H1 (cell line): ENCODE data around the gene SLC16A11. TPM values are rescaled to one million over a fixed set of nuclear protein-coding genes. Genes with fewer than 3 reads are reported as not detected.

Experiments used
- CTCF ChIA-PET: fragments of 300-600 bp; sonication (Branson Sonifier 250); formaldehyde crosslinking; loops from one replicate; lab custom pipeline; 2021; ENCODE audit not compliant: partially characterized antibody; lab: Charles Lee
- POLR2A ChIA-PET: fragments of 300-600 bp; sonication (Branson Sonifier 250); formaldehyde crosslinking; loops from one replicate; lab custom pipeline; 2021; ENCODE audit warnings: inconsistent platforms; ENCODE audit not compliant: partially characterized antibody; lab: Charles Lee
- DNase-seq, 2 experiments: peaks; one replicate each; pipeline versions ENCODE4 v3.0.0 to v3.0.0-alpha.2; 2010 to 2022; ENCODE audit warnings: low spot score in 2 of 2, low read depth in 1 of 2, mixed read lengths in 1 of 2
- FAIRE-seq: peaks from 2 replicates; lab custom pipeline; 2011; peaks lifted over from hg19 to GRCh38; lab: Jason Lieb, UNC
- H2AFZ ChIP-seq: 2 replicates; pipeline ENCODE4 v1.8.1; 2012; ENCODE audit warnings: low read length, inconsistent platforms
- H2AK5ac ChIP-seq: 2 replicates; pipeline ENCODE4 v1.6.1; 2013; ENCODE audit warnings: low read depth, low read length
- H2BK120ac ChIP-seq: replicated peaks from 2 replicates; pipeline ENCODE3; 2013; ENCODE audit warnings: low read depth, low read length, inconsistent platforms
- H2BK12ac ChIP-seq: 2 replicates; pipeline ENCODE4 v1.6.1; 2013; ENCODE audit warnings: low read depth, low read length
- H2BK15ac ChIP-seq: 2 replicates; pipeline ENCODE4 v1.6.1; 2013; ENCODE audit warnings: low read length
- H2BK20ac ChIP-seq: 2 replicates; pipeline ENCODE4 v1.6.1; 2013; ENCODE audit warnings: low read length
- H2BK5ac ChIP-seq: 2 replicates; pipeline ENCODE4 v1.6.1; 2013; ENCODE audit warnings: low read depth, low read length
- H3K14ac ChIP-seq: 2 replicates; pipeline ENCODE4 v1.6.1; 2013; ENCODE audit warnings: inconsistent platforms; ENCODE audit not compliant: insufficient read length
- H3K18ac ChIP-seq: 2 replicates; pipeline ENCODE4 v1.6.1; 2013; ENCODE audit warnings: low read length; ENCODE audit errors: extremely low read depth
- H3K23ac ChIP-seq: 2 replicates; pipeline ENCODE4 v1.6.1; 2013; ENCODE audit warnings: inconsistent platforms; ENCODE audit not compliant: insufficient read length
- H3K23me2 ChIP-seq: 2 replicates; pipeline ENCODE4 v1.6.1; 2013; ENCODE audit warnings: low read depth, low read length
- H3K27ac ChIP-seq: 2 replicates; pipeline ENCODE4 v1.6.1; 2011; ENCODE audit warnings: low read depth, low read length, inconsistent platforms
- H3K27me3 ChIP-seq, 4 experiments: replicated peaks in 1 of 4; 1 replicate in 1 of 4; 2 replicates in 3 of 4; pipeline versions ENCODE4 v1.6.1 to v1.8.1; 2011 to 2013; ENCODE audit warnings: low read length in 3 of 4, mild to moderate bottlenecking in 3 of 4, inconsistent platforms in 2 of 4, mixed read lengths in 2 of 4, moderate library complexity in 1 of 4; ENCODE audit not compliant: control insufficient read depth in 3 of 4, insufficient read depth in 3 of 4; ENCODE audit errors: extremely low read depth in 1 of 4
- H3K36me3 ChIP-seq, 4 experiments: 2 replicates each; pipeline versions ENCODE4 v1.6.1 to v1.8.1; 2011 to 2013; ENCODE audit warnings: mild to moderate bottlenecking in 4 of 4, low read length in 3 of 4, moderate library complexity in 2 of 4, control low read depth in 1 of 4, inconsistent platforms in 1 of 4; ENCODE audit not compliant: insufficient read depth in 4 of 4, control insufficient read depth in 2 of 4
- H3K4ac ChIP-seq: replicated peaks from 2 replicates; pipeline ENCODE3; 2013; ENCODE audit warnings: low read length, low read depth, mixed read lengths, inconsistent platforms; ENCODE audit not compliant: insufficient read length
- H3K4me1 ChIP-seq, 4 experiments: replicated peaks in 1 of 4; 1 replicate in 1 of 4; 2 replicates in 3 of 4; pipeline versions ENCODE4 v1.6.1 to v1.8.1; 2011 to 2013; ENCODE audit warnings: low read length in 3 of 4, inconsistent platforms in 2 of 4, mixed read lengths in 1 of 4; ENCODE audit not compliant: insufficient read depth in 4 of 4, control insufficient read depth in 3 of 4
- H3K4me2 ChIP-seq, 2 experiments: 2 replicates each; pipeline versions ENCODE4 v1.6.1 to v1.8.1; 2011 to 2013; ENCODE audit warnings: low read depth in 2 of 2, low read length in 2 of 2, control low read depth in 1 of 2, inconsistent platforms in 1 of 2, mild to moderate bottlenecking in 1 of 2; ENCODE audit not compliant: insufficient read depth in 1 of 2
- H3K4me3 ChIP-seq, 4 experiments: fragments of 200-600, 300-600 bp in 1 of 4; sonication (generic), shearing (Covaris generic), sonication (Bioruptor Twin) in 1 of 4; 2 replicates each; pipeline versions ENCODE4 v1.5.1 to v1.8.1; 2011 to 2016; ENCODE audit warnings: low read length in 4 of 4, low read depth in 3 of 4, control low read depth in 2 of 4, inconsistent platforms in 2 of 4, mild to moderate bottlenecking in 2 of 4, mixed read lengths in 1 of 4, moderate library complexity in 1 of 4; ENCODE audit not compliant: insufficient read depth in 2 of 4; ENCODE audit errors: extremely low read depth in 1 of 4
- H3K56ac ChIP-seq: replicated peaks from 2 replicates; pipeline ENCODE3; 2013; ENCODE audit warnings: low read depth, mild to moderate bottlenecking, mixed read lengths, low read length, inconsistent platforms; ENCODE audit not compliant: insufficient read length
- H3K79me1 ChIP-seq: 2 replicates; pipeline ENCODE4 v1.6.1; 2013; ENCODE audit warnings: low read depth, low read length, control low read depth
- H3K79me2 ChIP-seq, 2 experiments: 2 replicates each; pipeline versions ENCODE4 v1.6.1 to v1.8.1; 2012 to 2013; ENCODE audit warnings: low read length in 2 of 2, mild to moderate bottlenecking in 2 of 2, inconsistent platforms in 1 of 2; ENCODE audit not compliant: insufficient read depth in 2 of 2, control insufficient read depth in 1 of 2
- H3K9ac ChIP-seq, 4 experiments: replicated peaks in 1 of 4; 1 replicate in 1 of 4; 2 replicates in 3 of 4; pipeline versions ENCODE4 v1.6.1 to v1.8.1; 2011 to 2013; ENCODE audit warnings: low read depth in 3 of 4, low read length in 3 of 4, control low read depth in 2 of 4, mild to moderate bottlenecking in 2 of 4, moderate library complexity in 2 of 4, inconsistent platforms in 1 of 4; ENCODE audit errors: extremely low read depth in 1 of 4
- H3K9me3 ChIP-seq, 2 experiments: 2 replicates each; pipeline versions ENCODE4 v1.6.1 to v1.8.1; 2012 to 2013; ENCODE audit warnings: mild to moderate bottlenecking in 2 of 2, moderate library complexity in 2 of 2, control low read depth in 1 of 2, inconsistent platforms in 1 of 2, low read depth in 1 of 2, low read length in 1 of 2, mixed read lengths in 1 of 2; ENCODE audit not compliant: insufficient read depth in 2 of 2
- H4K20me1 ChIP-seq, 2 experiments: replicated peaks in 1 of 2; 2 replicates each; pipeline versions ENCODE3 to v1.8.1; 2011 to 2013; ENCODE audit warnings: inconsistent platforms in 2 of 2, low read length in 2 of 2, mild to moderate bottlenecking in 1 of 2; ENCODE audit not compliant: insufficient read depth in 2 of 2, control insufficient read depth in 1 of 2
- H4K5ac ChIP-seq: 2 replicates; pipeline ENCODE4 v1.6.1; 2013; ENCODE audit warnings: low read length, low read depth, mixed read lengths, inconsistent platforms; ENCODE audit not compliant: insufficient read length
- H4K8ac ChIP-seq: 2 replicates; pipeline ENCODE4 v1.8.0; 2013; ENCODE audit warnings: mild to moderate bottlenecking, moderate library complexity, low read length, inconsistent platforms; ENCODE audit not compliant: insufficient read depth; ENCODE audit errors: extremely low read depth
- H4K91ac ChIP-seq: replicated peaks from 2 replicates; pipeline ENCODE3; 2013; ENCODE audit warnings: low read length, mixed read lengths, inconsistent platforms; ENCODE audit not compliant: insufficient read length
- TCF12 ChIP-seq: IDR thresholded peaks from 2 replicates; pipeline ENCODE4 v1.6.1; 2011; ENCODE audit warnings: low read depth, mild to moderate bottlenecking, low read length
- WGBS, 2 experiments: shearing (Covaris generic) in 1 of 2; methylation state at CpG; one replicate each; pipeline versions ENCODE4 v1.1.6 to v1.1.7; 2013 to 2015; ENCODE audit warnings: low lambda C conversion rate in 2 of 2, mixed read lengths in 2 of 2, inconsistent platforms in 1 of 2, low coverage in 1 of 2, missing lambda C conversion rate in 1 of 2; ENCODE audit not compliant: insufficient replicate concordance in 2 of 2, insufficient coverage in 1 of 2, insufficient read length in 1 of 2; ENCODE audit errors: extremely low coverage in 1 of 2, missing lambda C conversion rate in 1 of 2; 5-methylcytosine and 5-hydroxymethylcytosine counted together
- polyA plus RNA-seq, 7 experiments: library from polyadenylated mRNA; depleted of rRNA in 3 of 7; stranded (reverse) in 5 of 7; unstranded in 2 of 7; fragments of >200 nt in 5 of 7; fragments of 200-250 nt in 2 of 7; gene quantifications; 1 replicate in 5 of 7; 2 replicates in 1 of 7; 4 replicates in 1 of 7; pipeline versions ENCODE4 v1.2.1 to v1.2.3, GENCODE V29; 2011 to 2013; ENCODE audit warnings: missing spikeins in 2 of 7, mixed read lengths in 2 of 7
- total RNA-seq: library from RNA; stranded (reverse); fragmentation: NEBNext Ultra II Directional; extraction: Animal tissue kit (Norgen Biotek cat#: 25700); gene quantifications from 2 replicates; pipeline ENCODE4 v1.2.1, GENCODE V29; 2021
- TF ChIP-seq, protein P1 (sequence below): IDR thresholded peaks from 2 replicates; pipeline ENCODE4 v1.6.1; 2012; ENCODE audit warnings: inconsistent platforms

The SLC16A11 gene
- total and polyA plus RNA-seq, 2 of the 8 experiments (the other 6 are each of a cell fraction or from before 2014, with no cell fraction given), result 0.35 to 0.39 TPM

DNA sequence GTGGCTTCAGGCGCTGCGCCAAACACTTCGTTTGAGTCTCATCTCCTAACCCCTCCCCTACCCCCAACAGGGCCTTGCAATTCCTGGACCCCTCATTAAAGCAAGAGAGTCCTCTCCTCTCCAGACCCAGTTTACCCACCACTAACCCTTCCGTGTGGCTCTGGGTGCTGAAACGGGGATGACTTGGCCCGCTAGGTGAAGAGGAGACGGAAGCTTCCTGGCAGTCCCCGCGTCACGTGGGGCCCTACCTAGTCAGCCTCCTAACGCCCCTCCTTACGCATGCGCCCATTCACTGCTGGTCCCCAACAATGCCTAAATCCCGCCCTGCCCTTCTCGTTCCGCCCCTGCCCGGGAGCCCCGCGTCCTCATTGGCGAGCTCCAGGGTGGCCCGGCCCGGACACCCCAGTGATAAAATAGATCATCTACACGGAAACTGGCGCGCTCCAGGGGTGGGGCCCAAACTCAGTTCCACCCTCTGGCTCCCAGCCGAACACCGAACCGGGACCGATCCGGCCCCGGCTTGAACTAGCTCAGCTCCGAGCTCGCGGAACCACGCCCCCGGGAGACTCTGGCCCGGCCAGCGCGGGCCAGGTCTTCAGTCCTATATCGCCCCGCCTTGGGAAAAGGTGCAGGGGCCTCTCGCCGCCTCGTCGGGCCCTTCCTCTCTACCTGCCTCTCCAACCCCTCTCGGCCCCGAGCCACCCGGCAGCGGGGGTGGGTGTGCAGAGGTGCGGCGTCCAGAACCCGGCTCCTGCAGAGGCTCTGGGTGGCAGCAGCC is 8.1 kb downstream of the SLC16A11 start, which contains the start of gene SLC16A13:
TSS of gene SLC16A13 (plus strand) at position 425 of the 778 bp plus-strand sequence. CDS start 368 bp downstream, outside the sequence.
- peak within 1 kb of the TSS; percentile 40 for H4K8ac ChIP-seq
- 3% methylated on average over 52 of the region's 52 CpGs; no CpG with 5 or more reads in 1 of the 2 experiments for WGBS, 2 experiments
- ChIA-PET POLR2A (interaction anchor here (0.6 to 1.5 kb wide), 8 partner anchors 9 to 973 kb away, joined by 3 to 15 read pairs (median 4); no protein-coding TSS in a partner anchor), CTCF (interaction anchor here (0.7 to 1.6 kb wide), 8 partner anchors 10 to 194 kb away, joined by 3 to 8 read pairs (median 4); no protein-coding TSS in a partner anchor)
- peak within 1 kb of the TSS; percentile 46 to 71 (median 67) for H3K9ac ChIP-seq
- H4K5ac ChIP-seq, result peak within 1 kb of the TSS; percentile 17
- H2BK5ac ChIP-seq, result peak within 1 kb of the TSS; percentile 86
- peak within 1 kb of the TSS; percentile 78 to 88 (median 84) for H3K4me3 ChIP-seq
- H3K4me2 ChIP-seq, result peak within 1 kb of the TSS; percentile 69 to 80
- no peak within 1 kb of the TSS for H3K23ac ChIP-seq
- no peaks in the 10 kb centered on the region for H3K9me3 ChIP-seq
- H2AK5ac ChIP-seq, result no peak within 1 kb of the TSS
- H2BK120ac ChIP-seq, result peak within 1 kb of the TSS; percentile 5
- H2BK12ac ChIP-seq, result peak within 1 kb of the TSS; percentile 39; the same call in 1 of the 2 replicates
- FAIRE-seq, result peak; percentile 76
- peaks cover 0 to 7% of the 10 kb centered on the region in 2 experiments for H4K20me1 ChIP-seq
- peaks cover 1 to 9% (median 4%) of the 10 kb centered on the region in 4 experiments; a peak in 4 of 7 replicates for H3K4me1 ChIP-seq
- no peaks in the 10 kb centered on the region for H3K79me2 ChIP-seq
- H3K27ac ChIP-seq, result peak within 1 kb of the TSS; percentile 48; the same call in 1 of the 2 replicates
- peak within 1 kb of the TSS; percentile 71 for H3K18ac ChIP-seq
- H3K4ac ChIP-seq, result peak within 1 kb of the TSS; percentile 81
- peaks cover 11% of the 10 kb centered on the region; the same call in 1 of the 2 replicates for H3K23me2 ChIP-seq
- peak within 1 kb of the TSS; percentile 76 for H4K91ac ChIP-seq
- no peaks in the 10 kb centered on the region for H3K27me3 ChIP-seq
- H2BK15ac ChIP-seq, result no peak within 1 kb of the TSS
- H3K56ac ChIP-seq, result peak within 1 kb of the TSS; percentile 82
- no peaks in the 10 kb centered on the region for H3K36me3 ChIP-seq
- peak; percentile 92 to 94 for DNase-seq
- no peak within 1 kb of the TSS for H2BK20ac ChIP-seq
- H3K79me1 ChIP-seq, result no peaks in the 10 kb centered on the region
- H2AFZ ChIP-seq, result peak within 1 kb of the TSS; percentile 68
- peak within 1 kb of the TSS; percentile 50 for H3K14ac ChIP-seq
- no peak for TF ChIP-seq TCF12
- TF ChIP-seq, protein P1, sequence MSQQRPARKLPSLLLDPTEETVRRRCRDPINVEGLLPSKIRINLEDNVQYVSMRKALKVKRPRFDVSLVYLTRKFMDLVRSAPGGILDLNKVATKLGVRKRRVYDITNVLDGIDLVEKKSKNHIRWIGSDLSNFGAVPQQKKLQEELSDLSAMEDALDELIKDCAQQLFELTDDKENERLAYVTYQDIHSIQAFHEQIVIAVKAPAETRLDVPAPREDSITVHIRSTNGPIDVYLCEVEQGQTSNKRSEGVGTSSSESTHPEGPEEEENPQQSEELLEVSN, result peak; percentile 59
